ENCODE data around the gene B4GALT2.
A peak's percentile ranks its signal among the peaks of the same experiment; 100 is the strongest.

B4GALT2 gene

GRCh38 chr1:43970502-43970901 is 8.5 kb upstream of the B4GALT2 start:
- H3K4me3 ChIP-seq (ENCODE audit: low read length), result peak overlapping the region; percentile 71
- no peak for TF ChIP-seq ZNF274 (IDR thresholded peaks at IDR 0.05; ENCODE audit: low read depth, low read length)

- peak overlapping the region; percentile 71; the same call in 1 of the 2 replicates for H3K4me3 ChIP-seq (ENCODE audit: low read length)
- TF ChIP-seq ZNF274 (IDR thresholded peaks at IDR 0.05; ENCODE audit: low read depth, low read length), result no peak
Measured at GRCh38 chr1:43970911-43971310, 8.1 kb upstream of the B4GALT2 start.

GRCh38 chr1:43971336-43971980 is 7.6 kb upstream of the B4GALT2 start:
- H3K4me3 ChIP-seq (ENCODE audit: low read length), result no peak overlapping the region

GRCh38 chr1:43973981-43974442 is 5.0 kb upstream of the B4GALT2 start:
- TF ChIP-seq ZNF274 (IDR thresholded peaks at IDR 0.05; ENCODE audit: low read depth, low read length), result no peak
- H3K4me3 ChIP-seq (ENCODE audit: low read length), result peak overlapping the region; percentile 91; the same call in 1 of the 2 replicates

More at GRCh38 chr1:43971336-43971980, 7.6 kb upstream of the B4GALT2 start:
- no peak for TF ChIP-seq ZNF274 (IDR thresholded peaks at IDR 0.05; ENCODE audit: low read depth, low read length)

GRCh38 chr1:43974443-43975248 is 4.4 kb upstream of the B4GALT2 start, which contains the start of gene ATP6V0B:
TSS of gene ATP6V0B (plus strand) at chr1:43974960. CDS start at chr1:43975041, 81 bp downstream.
- peak within 1 kb of the TSS; percentile 91 for H3K4me3 ChIP-seq (ENCODE audit: low read length)
- TF ChIP-seq ZNF274 (IDR thresholded peaks at IDR 0.05; ENCODE audit: low read depth, low read length), result no peak

GRCh38 chr1:43975249-43975961 is 3.6 kb upstream of the B4GALT2 start:
- TF ChIP-seq ZNF274 (IDR thresholded peaks at IDR 0.05; ENCODE audit: low read depth, low read length), result no peak
- peak overlapping the region; percentile 91 for H3K4me3 ChIP-seq (ENCODE audit: low read length)

- H3K4me3 ChIP-seq (ENCODE audit: low read length), result peak overlapping the region; percentile 91; the same call in 1 of the 2 replicates
- TF ChIP-seq ZNF274 (IDR thresholded peaks at IDR 0.05; ENCODE audit: low read depth, low read length), result no peak
Measured at GRCh38 chr1:43976045-43976444, 3.0 kb upstream of the B4GALT2 start.

- TF ChIP-seq ZNF274 (IDR thresholded peaks at IDR 0.05; ENCODE audit: low read depth, low read length), result no peak
- no peak overlapping the region for H3K4me3 ChIP-seq (ENCODE audit: low read length)
Measured at GRCh38 chr1:43976890-43977289, 2.1 kb upstream of the B4GALT2 start.

- H3K4me3 ChIP-seq (ENCODE audit: low read length), result no peak overlapping the region
- TF ChIP-seq ZNF274 (IDR thresholded peaks at IDR 0.05; ENCODE audit: low read depth, low read length), result no peak
Measured at GRCh38 chr1:43977376-43978263, 1.4 kb upstream of the B4GALT2 start.

GRCh38 chr1:43978264-43978550 is 803 bp upstream of the B4GALT2 start:
- no peak overlapping the region for H3K4me3 ChIP-seq (ENCODE audit: low read length)

GRCh38 chr1:43979261-43979527 is 184 bp downstream of the B4GALT2 start:
- H3K4me3 ChIP-seq (ENCODE audit: low read length), result peak overlapping the region; percentile 62
- no peak for TF ChIP-seq ZNF274 (IDR thresholded peaks at IDR 0.05; ENCODE audit: low read depth, low read length)

More at GRCh38 chr1:43978264-43978550, 803 bp upstream of the B4GALT2 start:
- no peak for TF ChIP-seq ZNF274 (IDR thresholded peaks at IDR 0.05; ENCODE audit: low read depth, low read length)

- peak overlapping the region; percentile 62 for H3K4me3 ChIP-seq (ENCODE audit: low read length)
Measured at GRCh38 chr1:43979528-43980254, 681 bp downstream of the B4GALT2 start.

More at GRCh38 chr1:43979528-43980254, 681 bp downstream of the B4GALT2 start:
- TF ChIP-seq ZNF274 (IDR thresholded peaks at IDR 0.05; ENCODE audit: low read depth, low read length), result no peak
